Glutamatergic neuron (in vitro differentiated cells): ENCODE data around the gene HCRT. TPM values are rescaled to one million over a fixed set of nuclear protein-coding genes. Genes with fewer than 3 reads are reported as not detected.

Experiments used
- DNase-seq: peaks from one replicate; pipeline ENCODE4 v3.0.0; 2022
- H3K27ac Mint-ChIP-seq: one replicate; pipeline ENCODE4 v1.8.0; 2020; ENCODE audit warnings: mild to moderate bottlenecking, mixed read lengths, inconsistent platforms; ENCODE audit not compliant: unreplicated experiment
- H3K27me3 Mint-ChIP-seq: one replicate; pipeline ENCODE4 v1.8.0; 2020; ENCODE audit warnings: mild to moderate bottlenecking, moderate library complexity, mixed read lengths, inconsistent platforms; ENCODE audit not compliant: unreplicated experiment
- H3K36me3 Mint-ChIP-seq: one replicate; pipeline ENCODE4 v1.8.0; 2020; ENCODE audit warnings: mild to moderate bottlenecking, mixed read lengths, inconsistent platforms; ENCODE audit not compliant: unreplicated experiment
- H3K4me1 Mint-ChIP-seq: one replicate; pipeline ENCODE4 v1.8.0; 2020; ENCODE audit warnings: mild to moderate bottlenecking, low read depth, mixed read lengths, inconsistent platforms; ENCODE audit not compliant: unreplicated experiment
- H3K4me3 Mint-ChIP-seq: one replicate; pipeline ENCODE4 v1.8.0; 2020; ENCODE audit warnings: mild to moderate bottlenecking, mixed read lengths, inconsistent platforms; ENCODE audit not compliant: unreplicated experiment
- H3K9me3 Mint-ChIP-seq: one replicate; pipeline ENCODE4 v1.8.0; 2020; ENCODE audit warnings: mild to moderate bottlenecking, moderate library complexity, mixed read lengths, inconsistent platforms; ENCODE audit not compliant: unreplicated experiment
- CTCF ChIP-seq: fragments of 200-600 bp; sonication (generic); IDR thresholded peaks from one replicate; pipeline ENCODE4 v1.5.0; 2021; ENCODE audit not compliant: partially characterized antibody, unreplicated experiment
- total RNA-seq: library from RNA; stranded (reverse); fragmentation: NEBNext Ultra II Directional; extraction: Animal tissue kit (Norgen Biotek cat#: 25700); gene quantifications from one replicate; pipeline ENCODE4 v1.2.1, GENCODE V29; 2021; ENCODE audit not compliant: unreplicated experiment

Gene HCRT
- total RNA-seq, 1 donor from 2014 or later: not detected

- Mint-ChIP-seq H3K27me3 (peaks cover under 1% of the 10 kb centered on the region), H3K36me3 (no peaks in the 10 kb centered on the region), H3K4me3 (no peak overlapping the region), H3K9me3 (no peaks in the 10 kb centered on the region), H3K4me1 (peaks cover 24% of the 10 kb centered on the region), H3K27ac (peak overlapping the region; percentile 64)
- no peak for TF ChIP-seq CTCF
- DNase-seq: no peak
Measured at GRCh38 chr17:42138749-42139492, 46.3 kb downstream of the HCRT start.

GRCh38 chr17:42136654-42137051, 48.6 kb downstream of the HCRT start:
- Mint-ChIP-seq H3K36me3 (no peaks in the 10 kb centered on the region), H3K4me1 (peaks cover 31% of the 10 kb centered on the region), H3K4me3 (no peak overlapping the region), H3K27ac (no peak overlapping the region), H3K9me3 (no peaks in the 10 kb centered on the region), H3K27me3 (peaks cover 2% of the 10 kb centered on the region)
- TF ChIP-seq CTCF: no peak
- no peak for DNase-seq

- no peak overlapping the region for H3K4me3 Mint-ChIP-seq
- H3K27me3 Mint-ChIP-seq: peaks cover 2% of the 10 kb centered on the region
- no peak for TF ChIP-seq CTCF
- H3K36me3 Mint-ChIP-seq: peaks cover 4% of the 10 kb centered on the region
- H3K4me1 Mint-ChIP-seq: peaks cover 32% of the 10 kb centered on the region
- H3K27ac Mint-ChIP-seq: no peak overlapping the region
- no peaks in the 10 kb centered on the region for H3K9me3 Mint-ChIP-seq
- DNase-seq: no peak
Measured at GRCh38 chr17:42135664-42136653, 49.3 kb downstream of the HCRT start.

- Mint-ChIP-seq H3K9me3 (no peaks in the 10 kb centered on the region), H3K27ac (no peak overlapping the region), H3K4me1 (peaks cover 35% of the 10 kb centered on the region), H3K4me3 (no peak overlapping the region), H3K27me3 (peaks cover 2% of the 10 kb centered on the region), H3K36me3 (peaks cover 4% of the 10 kb centered on the region)
- no peak for TF ChIP-seq CTCF
- no peak for DNase-seq
Measured at GRCh38 chr17:42135151-42135550, 50.1 kb downstream of the HCRT start.

Other genes starting within 250 kb of the HCRT start
- 51.5 TPM for gene CNP, start 218.7 kb downstream of the HCRT start, total RNA-seq
- 124 TPM for gene DNAJC7, start 168.0 kb downstream of the HCRT start, total RNA-seq
- 88.8 TPM for gene NKIRAS2, start 165.4 kb downstream of the HCRT start, total RNA-seq
- 2.4 TPM for gene C17orf113, start 134.9 kb downstream of the HCRT start, total RNA-seq
- 1.5 TPM for gene ZNF385C, start 87.0 kb downstream of the HCRT start, total RNA-seq
- 0.42 TPM for gene DHX58, start 72.7 kb downstream of the HCRT start, total RNA-seq
- gene KAT2A, start 64.1 kb downstream of the HCRT start, total RNA-seq: 29.3 TPM
- gene HSPB9, start 62.6 kb downstream of the HCRT start, total RNA-seq: 0.44 TPM
- gene RAB5C, start 30.5 kb downstream of the HCRT start, total RNA-seq: 94.7 TPM
- gene KCNH4, start 4.3 kb downstream of the HCRT start, total RNA-seq: 0.71 TPM
- 5.3 TPM for gene GHDC, start 9.0 kb upstream of the HCRT start, total RNA-seq
- 31.9 TPM for gene STAT5B, start 90.9 kb upstream of the HCRT start, total RNA-seq
- 3.4 TPM for gene STAT5A, start 103.0 kb upstream of the HCRT start, total RNA-seq
- gene STAT3, start 203.0 kb upstream of the HCRT start, total RNA-seq: 68.0 TPM
- gene CAVIN1, start 237.8 kb upstream of the HCRT start, total RNA-seq: 0.32 TPM